Stimulated activated naive CD4-positive, alpha-beta T cell (primary cell): ENCODE measurements around the gene GAB3.
"Not testable (repeated sequence)": the region's sequence is repeated elsewhere in the genome, so short reads cannot be mapped to it uniquely, and the experiment has no call there.

ENCODE experiments used
- DNase-seq, 6 experiments: peaks; one replicate each; lab custom pipeline; 2025; lab: John Stamatoyannopoulos, UW

Gene GAB3

GRCh38 chrX:154724993-154725756, 25.7 kb downstream of the GAB3 start:
- no peak for DNase-seq

GRCh38 chrX:154721155-154721554, 29.7 kb downstream of the GAB3 start:
- no peak for DNase-seq

- DNase-seq: no peak
Measured at GRCh38 chrX:154720067-154720466, 30.8 kb downstream of the GAB3 start.

- DNase-seq: peak in 1 of 6 experiments; percentile 4
Measured at GRCh38 chrX:154719132-154719675, 31.7 kb downstream of the GAB3 start.

GRCh38 chrX:154718616-154719015, 32.3 kb downstream of the GAB3 start:
- no peak for DNase-seq

GRCh38 chrX:154717824-154718223, 33.1 kb downstream of the GAB3 start:
- peak in 2 of 6 experiments; percentile 6 to 8 for DNase-seq

- no peak for DNase-seq
Measured at GRCh38 chrX:154715825-154716224, 35.1 kb downstream of the GAB3 start.

- peak in 4 of 6 experiments; percentile 21 to 61 (median 36) for DNase-seq
Measured at GRCh38 chrX:154714925-154715324, 36.0 kb downstream of the GAB3 start.

- DNase-seq: peak in 1 of 6 experiments; percentile 8
Measured at GRCh38 chrX:154712781-154713740, 37.8 kb downstream of the GAB3 start.

- no peak for DNase-seq
Measured at GRCh38 chrX:154711264-154711663, 39.6 kb downstream of the GAB3 start.

GRCh38 chrX:154710309-154710708, 40.6 kb downstream of the GAB3 start:
- DNase-seq: no peak

GRCh38 chrX:154698630-154699248, 52.1 kb downstream of the GAB3 start:
- DNase-seq: no peak

GRCh38 chrX:154696676-154697045, 54.2 kb downstream of the GAB3 start:
- DNase-seq: no peak

GRCh38 chrX:154695911-154696675, 54.8 kb downstream of the GAB3 start:
- no peak for DNase-seq

GRCh38 chrX:154693394-154693793, 57.5 kb downstream of the GAB3 start:
- peak in 3 of 6 experiments; percentile 55 to 62 (median 60) for DNase-seq

- not testable (repeated sequence) for DNase-seq
Measured at GRCh38 chrX:154690438-154690837, 60.4 kb downstream of the GAB3 start.

- not testable (repeated sequence) for DNase-seq
Measured at GRCh38 chrX:154672084-154672483, 78.8 kb downstream of the GAB3 start.

- DNase-seq: not testable (repeated sequence)
Measured at GRCh38 chrX:154670848-154671247, 80.0 kb downstream of the GAB3 start.

GRCh38 chrX:154661899-154662298, 89.0 kb downstream of the GAB3 start:
- no peak for DNase-seq

GRCh38 chrX:154661170-154661569, 89.7 kb downstream of the GAB3 start:
- no peak for DNase-seq

- no peak for DNase-seq
Measured at GRCh38 chrX:154660541-154660940, 90.3 kb downstream of the GAB3 start.
